ENCODE results near the gene FOXJ3. TPM values are rescaled to one million over a fixed set of nuclear protein-coding genes. Genes with fewer than 3 reads are reported as not detected.

The FOXJ3 gene
- total and polyA plus RNA-seq, 2 donors (not counting 1 experiment from before 2014, with no cell fraction given): 22.6 to 29.5 TPM

DNA sequence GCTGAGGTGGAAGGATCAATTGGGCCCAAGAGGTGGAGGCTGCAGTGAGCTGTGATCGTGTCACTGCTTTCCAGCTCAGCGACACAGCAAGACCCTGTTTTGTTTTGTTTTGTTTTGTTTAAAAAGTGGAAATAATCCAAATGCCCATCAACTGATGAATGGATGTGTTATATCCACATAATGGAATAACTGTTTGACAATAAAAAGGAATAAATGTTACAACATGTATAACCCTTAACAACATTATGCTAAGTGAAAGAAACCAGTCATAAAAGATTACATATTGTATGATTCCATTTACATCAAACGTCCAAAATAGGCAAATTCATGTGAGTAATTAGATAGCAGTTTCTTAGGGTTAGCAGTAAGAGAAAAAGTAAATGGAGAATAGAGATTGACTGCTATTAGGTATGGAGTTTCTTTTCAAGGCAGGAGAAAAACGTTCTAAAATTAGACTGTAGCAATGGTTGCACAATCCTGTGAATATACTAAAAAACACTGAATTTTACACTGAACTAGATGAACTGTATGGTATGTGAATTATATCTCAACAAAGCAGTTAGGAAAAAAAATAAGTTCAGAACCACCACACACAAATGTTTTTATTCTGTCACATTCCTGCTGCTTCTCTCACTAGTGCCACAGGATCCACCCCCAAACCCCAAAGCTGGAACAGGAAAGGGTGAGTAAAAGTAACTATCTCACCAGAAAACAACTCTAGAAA lies 15.7 kb downstream of the FOXJ3 start:
- DNase-seq (ENCODE audit: low read depth in 2 of 2): peak; percentile 45 to 72
- peak overlapping the region; percentile 70 for H3K4me2 ChIP-seq (ENCODE audit: extremely low read depth, insufficient read depth, low read length)
- no peak overlapping the region for H3K4me3 ChIP-seq (replicated peaks in 1 of 4; ENCODE audit: control extremely low read depth in 1 of 4, insufficient read depth in 1 of 4, low read depth in 3 of 4, low read length in 4 of 4)

DNA sequence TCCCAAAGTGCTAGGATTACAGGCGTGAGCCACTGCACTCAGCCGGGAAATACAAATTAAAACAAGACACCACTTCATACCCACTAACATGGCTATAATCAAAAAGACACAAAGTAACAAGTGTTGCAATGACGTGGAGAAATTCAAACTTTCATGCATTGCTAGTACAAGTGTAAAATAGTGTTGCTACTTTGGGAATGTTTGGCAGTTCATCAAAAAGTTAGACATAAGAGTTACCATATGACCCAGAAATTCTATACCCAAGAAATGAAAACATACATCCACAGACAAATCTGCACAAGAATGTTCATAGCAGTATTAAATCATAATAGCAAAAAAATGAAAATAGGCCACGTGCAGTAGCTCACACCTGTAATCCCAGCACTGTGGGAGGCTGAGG lies 16.4 kb downstream of the FOXJ3 start:
- Histone ChIP-seq H3K9me3 (ENCODE audit: control insufficient read depth, insufficient read depth, low read depth, low read length) (no peaks in the 10 kb centered on the region), H3K4me2 (ENCODE audit: extremely low read depth, insufficient read depth, low read length) (no peak overlapping the region), H2AFZ (ENCODE audit: low read length) (no peak overlapping the region), H3K9ac (ENCODE audit: insufficient read depth, low read length) (no peak overlapping the region), H3K4me1 (ENCODE audit: control insufficient read depth, extremely low read depth, insufficient read depth, low read length) (peaks cover 10% of the 10 kb centered on the region), H3K27me3 (ENCODE audit: control insufficient read depth, insufficient read depth, low read length) (no peaks in the 10 kb centered on the region), H3K79me2 (ENCODE audit: control insufficient read depth, insufficient read depth, low read length) (peaks cover 86% of the 10 kb centered on the region), H3K36me3 (ENCODE audit: control insufficient read depth, insufficient read depth, low read length) (no peaks in the 10 kb centered on the region), H3K27ac (ENCODE audit: insufficient read depth, low read length) (no peak overlapping the region), H4K20me1 (ENCODE audit: control insufficient read depth, extremely low read depth, insufficient read depth, low read length) (peaks cover under 1% of the 10 kb centered on the region), H3K4me3 (replicated peaks in 1 of 4; ENCODE audit: control extremely low read depth in 1 of 4, insufficient read depth in 1 of 4, low read depth in 3 of 4, low read length in 4 of 4) (no peak overlapping the region)
- DNase-seq (ENCODE audit: low read depth in 2 of 2): no peak
- TF ChIP-seq, protein P1, sequence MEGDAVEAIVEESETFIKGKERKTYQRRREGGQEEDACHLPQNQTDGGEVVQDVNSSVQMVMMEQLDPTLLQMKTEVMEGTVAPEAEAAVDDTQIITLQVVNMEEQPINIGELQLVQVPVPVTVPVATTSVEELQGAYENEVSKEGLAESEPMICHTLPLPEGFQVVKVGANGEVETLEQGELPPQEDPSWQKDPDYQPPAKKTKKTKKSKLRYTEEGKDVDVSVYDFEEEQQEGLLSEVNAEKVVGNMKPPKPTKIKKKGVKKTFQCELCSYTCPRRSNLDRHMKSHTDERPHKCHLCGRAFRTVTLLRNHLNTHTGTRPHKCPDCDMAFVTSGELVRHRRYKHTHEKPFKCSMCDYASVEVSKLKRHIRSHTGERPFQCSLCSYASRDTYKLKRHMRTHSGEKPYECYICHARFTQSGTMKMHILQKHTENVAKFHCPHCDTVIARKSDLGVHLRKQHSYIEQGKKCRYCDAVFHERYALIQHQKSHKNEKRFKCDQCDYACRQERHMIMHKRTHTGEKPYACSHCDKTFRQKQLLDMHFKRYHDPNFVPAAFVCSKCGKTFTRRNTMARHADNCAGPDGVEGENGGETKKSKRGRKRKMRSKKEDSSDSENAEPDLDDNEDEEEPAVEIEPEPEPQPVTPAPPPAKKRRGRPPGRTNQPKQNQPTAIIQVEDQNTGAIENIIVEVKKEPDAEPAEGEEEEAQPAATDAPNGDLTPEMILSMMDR (conservative IDR thresholded peaks at IDR 0.05 in 1 of 2, IDR thresholded peaks at IDR 0.05 in 1 of 2; ENCODE audit: low read depth in 1 of 2, low read length in 2 of 2): no peak
- TF ChIP-seq EZH2 (IDR thresholded peaks at IDR 0.05; ENCODE audit: low read length, missing control alignments): no peak

More for the DNA sequence above, 15.7 kb downstream of the FOXJ3 start:
- peaks cover 10% of the 10 kb centered on the region for H3K4me1 ChIP-seq (ENCODE audit: control insufficient read depth, extremely low read depth, insufficient read depth, low read length)
- H4K20me1 ChIP-seq (ENCODE audit: control insufficient read depth, extremely low read depth, insufficient read depth, low read length): peaks cover 2% of the 10 kb centered on the region
- no peaks in the 10 kb centered on the region for H3K9me3 ChIP-seq (ENCODE audit: control insufficient read depth, insufficient read depth, low read depth, low read length)
- no peak overlapping the region for H2AFZ ChIP-seq (ENCODE audit: low read length)
- no peak overlapping the region for H3K27ac ChIP-seq (ENCODE audit: insufficient read depth, low read length)
- H3K9ac ChIP-seq (ENCODE audit: insufficient read depth, low read length): no peak overlapping the region
- peaks cover 82% of the 10 kb centered on the region for H3K79me2 ChIP-seq (ENCODE audit: control insufficient read depth, insufficient read depth, low read length)
- H3K36me3 ChIP-seq (ENCODE audit: control insufficient read depth, insufficient read depth, low read length): no peaks in the 10 kb centered on the region
- no peaks in the 10 kb centered on the region for H3K27me3 ChIP-seq (ENCODE audit: control insufficient read depth, insufficient read depth, low read length)
- TF ChIP-seq, protein P1 (conservative IDR thresholded peaks at IDR 0.05 in 1 of 2, IDR thresholded peaks at IDR 0.05 in 1 of 2; ENCODE audit: low read depth in 1 of 2, low read length in 2 of 2): no peak
- TF ChIP-seq EZH2 (IDR thresholded peaks at IDR 0.05; ENCODE audit: low read length, missing control alignments): no peak

DNA sequence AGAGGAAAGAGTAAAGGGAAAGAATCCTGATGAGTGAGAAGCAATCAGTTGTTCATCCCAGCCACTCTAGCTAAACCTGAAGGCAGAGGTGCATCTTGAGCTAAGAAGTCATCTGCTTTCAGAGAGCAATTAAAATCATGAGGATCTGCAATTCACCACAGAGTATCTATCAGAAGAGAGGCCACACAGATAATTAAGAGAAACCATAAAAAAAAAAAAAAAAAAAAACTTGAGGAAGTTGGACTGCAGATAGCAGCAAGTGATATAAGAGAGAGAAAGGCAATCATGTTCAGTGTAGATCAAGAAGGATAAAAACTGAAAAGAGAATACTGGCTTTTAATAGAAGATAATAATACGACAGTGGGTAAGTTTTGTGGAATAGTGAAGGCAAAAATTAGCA lies 17.7 kb downstream of the FOXJ3 start:
- Histone ChIP-seq H3K79me2 (ENCODE audit: control insufficient read depth, insufficient read depth, low read length) (peaks cover 86% of the 10 kb centered on the region), H3K27ac (ENCODE audit: insufficient read depth, low read length) (no peak overlapping the region), H3K27me3 (ENCODE audit: control insufficient read depth, insufficient read depth, low read length) (no peaks in the 10 kb centered on the region), H3K4me2 (ENCODE audit: extremely low read depth, insufficient read depth, low read length) (no peak overlapping the region), H3K36me3 (ENCODE audit: control insufficient read depth, insufficient read depth, low read length) (no peaks in the 10 kb centered on the region), H3K4me3 (replicated peaks in 1 of 4; ENCODE audit: control extremely low read depth in 1 of 4, insufficient read depth in 1 of 4, low read depth in 3 of 4, low read length in 4 of 4) (no peak overlapping the region), H2AFZ (ENCODE audit: low read length) (no peak overlapping the region), H3K4me1 (ENCODE audit: control insufficient read depth, extremely low read depth, insufficient read depth, low read length) (peaks cover 8% of the 10 kb centered on the region), H3K9ac (ENCODE audit: insufficient read depth, low read length) (no peak overlapping the region), H4K20me1 (ENCODE audit: control insufficient read depth, extremely low read depth, insufficient read depth, low read length) (no peaks in the 10 kb centered on the region), H3K9me3 (ENCODE audit: control insufficient read depth, insufficient read depth, low read depth, low read length) (no peaks in the 10 kb centered on the region)
- DNase-seq (ENCODE audit: low read depth in 2 of 2): no peak
- TF ChIP-seq, protein P1 (conservative IDR thresholded peaks at IDR 0.05 in 1 of 2, IDR thresholded peaks at IDR 0.05 in 1 of 2; ENCODE audit: low read depth in 1 of 2, low read length in 2 of 2): no peak
- TF ChIP-seq EZH2 (IDR thresholded peaks at IDR 0.05; ENCODE audit: low read length, missing control alignments): no peak
